GM12878 (cell line): Measurements from ENCODE around the gene FXYD6. TPM values are rescaled to one million over a fixed set of nuclear protein-coding genes. Genes with fewer than 3 reads are reported as not detected.

Experiments
- ATAC-seq: fragments of 200-7000 bp; cut with Tn5 transposase; 3 replicates; pipeline ENCODE4 v1.9.1; 2020; ENCODE audit warnings: mild to moderate bottlenecking, moderate library complexity
- BruUV-seq: library from RNA; stranded (reverse); fragments of 400-500 nt; replicated peaks from 2 replicates; lab custom pipeline; 2021; lab: Mats Ljungman, UMichigan
- CTCF ChIA-PET: fragments of 300-600 bp; sonication (Branson Sonifier 250); formaldehyde crosslinking; extraction: SDS; loops from one replicate; lab custom pipeline; 2021; ENCODE audit warnings: inconsistent platforms; lab: Yijun Ruan, JAX
- POLR2A ChIA-PET: fragments of 350-600 bp; formaldehyde crosslinking; extraction: SDS; loops from one replicate; lab custom pipeline; 2021; ENCODE audit warnings: inconsistent platforms; lab: Charles Lee
- RAD21 ChIA-PET: fragments of 300-600 bp; sonication (Branson Sonifier 250); formaldehyde crosslinking; loops from one replicate; lab custom pipeline; 2023; ENCODE audit warnings: antibody characterized with exemption; ENCODE audit not compliant: unreplicated experiment; lab: Charles Lee
- SMC1A ChIA-PET: fragments of 300-600 bp; sonication (Branson Sonifier 250); formaldehyde crosslinking; loops from one replicate; lab custom pipeline; 2023; ENCODE audit not compliant: unreplicated experiment, uncharacterized antibody; lab: Charles Lee
- DNase-seq: peaks from one replicate; pipeline ENCODE4 v3.0.0-alpha.2; 2011; ENCODE audit warnings: low read depth, low spot score
- FAIRE-seq: peaks from 3 replicates; lab custom pipeline; 2011; peaks lifted over from hg19 to GRCh38; lab: Jason Lieb, UNC
- H2AFZ ChIP-seq: 2 replicates; pipeline ENCODE4 v1.6.0; 2011; ENCODE audit warnings: low read depth, low read length, control low read depth; ENCODE audit not compliant: control insufficient read depth
- H3K27ac ChIP-seq: 2 replicates; pipeline ENCODE4 v1.5.1; 2011; ENCODE audit warnings: control low read depth; ENCODE audit not compliant: control insufficient read depth, insufficient read depth
- H3K27me3 ChIP-seq, 2 experiments: replicated peaks in 1 of 2; 2 replicates each; pipeline versions ENCODE4 v1.6.0 to v1.6.1; 2011; ENCODE audit warnings: low read length in 1 of 2; ENCODE audit not compliant: control insufficient read depth in 2 of 2, insufficient read depth in 2 of 2
- H3K36me3 ChIP-seq, 2 experiments: 2 replicates each; pipeline ENCODE4 v1.5.1; 2011; ENCODE audit warnings: low read length in 1 of 2; ENCODE audit not compliant: control insufficient read depth in 2 of 2, insufficient read depth in 2 of 2
- H3K4me1 ChIP-seq: 2 replicates; pipeline ENCODE4 v1.6.1; 2011; ENCODE audit warnings: mild to moderate bottlenecking, low read length, moderate library complexity, mixed read lengths; ENCODE audit not compliant: control insufficient read depth, insufficient read depth
- H3K4me2 ChIP-seq: 2 replicates; pipeline ENCODE4 v1.6.0; 2011; ENCODE audit warnings: control low read depth; ENCODE audit not compliant: control insufficient read depth, insufficient read depth
- H3K4me3 ChIP-seq: fragments of 200-600 bp; sonication (generic); 2 replicates; pipeline ENCODE4 v1.5.1; 2016
- H3K79me2 ChIP-seq: 2 replicates; pipeline ENCODE4 v1.6.0; 2011; ENCODE audit warnings: low read length; ENCODE audit not compliant: control insufficient read depth, insufficient read depth
- H3K9ac ChIP-seq: 2 replicates; pipeline ENCODE4 v1.8.0; 2011; ENCODE audit warnings: low read length, control low read depth, mixed read lengths; ENCODE audit not compliant: control insufficient read depth, insufficient read depth
- H3K9me3 ChIP-seq: replicated peaks from 3 replicates; pipeline ENCODE4 v1.5.1; 2011; ENCODE audit warnings: mild to moderate bottlenecking, low read length; ENCODE audit not compliant: control insufficient read depth, insufficient read depth
- H4K20me1 ChIP-seq: 2 replicates; pipeline ENCODE4 v1.6.0; 2011; ENCODE audit not compliant: control insufficient read depth, insufficient read depth
- CBX5 ChIP-seq: sonication (generic); IDR thresholded peaks from 2 replicates; pipeline ENCODE4 v1.6.1; 2016; ENCODE audit warnings: low read depth, moderate library complexity, mild to moderate bottlenecking, inconsistent platforms
- CHD1 ChIP-seq: IDR thresholded peaks from 2 replicates; pipeline ENCODE4 v1.6.1; 2012; ENCODE audit warnings: low read depth, low read length, improper control_type of control experiment
- CREB1 ChIP-seq: IDR thresholded peaks from 2 replicates; pipeline ENCODE4 v1.6.1; 2012; ENCODE audit warnings: low read depth, mild to moderate bottlenecking, inconsistent platforms
- CREM ChIP-seq: IDR thresholded peaks from 2 replicates; pipeline ENCODE4 v1.6.1; 2014; ENCODE audit warnings: antibody characterized with exemption, low read depth
- KDM1A ChIP-seq: fragments of 200-600 bp; sonication (generic); IDR thresholded peaks from 2 replicates; pipeline ENCODE4 v1.6.1; 2016; ENCODE audit warnings: borderline replicate concordance
- MTA3 ChIP-seq: IDR thresholded peaks from 2 replicates; pipeline ENCODE4 v1.6.1; 2012; ENCODE audit warnings: low read length, inconsistent platforms, borderline replicate concordance
- MYC ChIP-seq: IDR thresholded peaks from 2 replicates; pipeline ENCODE4 v1.6.1; 2011; ENCODE audit warnings: mild to moderate bottlenecking, low read length, moderate library complexity, inconsistent platforms; ENCODE audit not compliant: insufficient read depth, insufficient replicate concordance, insufficient read length, severe bottlenecking
- NFIC ChIP-seq: IDR thresholded peaks from 2 replicates; pipeline ENCODE4 v1.6.1; 2012; ENCODE audit warnings: low read depth, mild to moderate bottlenecking, inconsistent platforms, low read length, moderate library complexity
- NFYA ChIP-seq: IDR thresholded peaks from 2 replicates; pipeline ENCODE4 v1.6.1; 2011; ENCODE audit warnings: low read depth, mild to moderate bottlenecking, low read length, improper control_type of control experiment, borderline replicate concordance
- RB1 ChIP-seq: fragments of 450-650 bp; formaldehyde crosslinking; IDR thresholded peaks from 2 replicates; pipeline ENCODE4 v1.6.1; 2017; ENCODE audit warnings: mild to moderate bottlenecking, borderline replicate concordance
- RUNX3 ChIP-seq: IDR thresholded peaks from 2 replicates; pipeline ENCODE4 v1.6.1; 2012; ENCODE audit warnings: low read length, inconsistent platforms
- SMARCA5 ChIP-seq: fragments of 450-650 bp; IDR thresholded peaks from 2 replicates; pipeline ENCODE4 v1.6.1; 2017; ENCODE audit warnings: mild to moderate bottlenecking
- SP1 ChIP-seq: IDR thresholded peaks from one replicate; pipeline ENCODE4 v1.6.1; 2011; ENCODE audit warnings: low read depth, low read length
- SPI1 ChIP-seq: IDR thresholded peaks from 2 replicates; pipeline ENCODE4 v1.6.1; 2011; ENCODE audit warnings: low read depth, mild to moderate bottlenecking, low read length, moderate library complexity, borderline replicate concordance; ENCODE audit not compliant: insufficient read depth
- SRF ChIP-seq, 2 experiments: IDR thresholded peaks; 2 replicates each; pipeline ENCODE4 v1.6.1; 2011; ENCODE audit warnings: low read depth in 2 of 2, low read length in 2 of 2, mild to moderate bottlenecking in 1 of 2, moderate library complexity in 1 of 2
- STAT1 ChIP-seq: fragments of 450-650 bp; conservative IDR thresholded peaks from 2 replicates; pipeline ENCODE4 v1.6.1; 2014; ENCODE audit warnings: antibody characterized with exemption, mild to moderate bottlenecking
- TBL1XR1 ChIP-seq: IDR thresholded peaks from 2 replicates; pipeline ENCODE4 v1.6.1; 2012; ENCODE audit warnings: low read depth, low read length, improper control_type of control experiment
- TCF7 ChIP-seq: IDR thresholded peaks from 2 replicates; pipeline ENCODE4 v1.6.1; 2014; ENCODE audit warnings: antibody characterized with exemption, borderline replicate concordance
- YY1 ChIP-seq: IDR thresholded peaks from 2 replicates; pipeline ENCODE4 v1.6.1; 2011; ENCODE audit warnings: low read depth, mild to moderate bottlenecking, low read length
- WGBS: methylation state at CpG from one replicate; pipeline ENCODE4 v1.1.6; 2016; ENCODE audit warnings: low lambda C conversion rate; ENCODE audit not compliant: insufficient replicate concordance, insufficient coverage; ENCODE audit errors: missing lambda C conversion rate; 5-methylcytosine and 5-hydroxymethylcytosine counted together
- in situ Hi-C: fragments of 300-500 bp; cut with MboI; formaldehyde crosslinking; loops from 9 replicates; pipeline ENCODE4 v1.14.3; 2018; ENCODE audit warnings: mixed read lengths
- intact Hi-C: fragments of 100-400 bp; cut with micrococcal nuclease; formaldehyde crosslinking; loops from one replicate; pipeline ENCODE4 v1.14.2; 2022; ENCODE audit not compliant: unreplicated experiment
- polyA plus RNA-seq, 11 experiments: library from polyadenylated mRNA; depleted of rRNA in 4 of 11; unstranded in 6 of 11; stranded (reverse) in 5 of 11; fragments of >200 nt; fragmentation: Nextera tagmentation in 4 of 11; fragmentation: Illumina TruSeq in 1 of 11; extraction: Ambion mirVana in 4 of 11; extraction: Trizol in 1 of 11; gene quantifications; 1 replicate in 1 of 11; 2 replicates in 10 of 11; pipeline versions ENCODE4 v1.2.1 to v1.2.3, GENCODE V29; 2011 to 2016; ENCODE audit warnings: inconsistent platforms in 2 of 11, missing spikeins in 2 of 11, low read depth in 1 of 11
- total RNA-seq, 4 experiments: library from RNA; depleted of rRNA in 3 of 4; stranded (reverse); fragments of >200 nt in 3 of 4; fragmentation: Illumina TruSeq in 1 of 4; extraction: Trizol in 1 of 4; gene quantifications; 2 replicates each; pipeline versions ENCODE4 v1.2.1 to v1.2.3, GENCODE V29; 2013 to 2021
- TF ChIP-seq, protein P1 (sequence below): IDR thresholded peaks from 2 replicates; pipeline ENCODE4 v1.6.1; 2011; ENCODE audit warnings: mild to moderate bottlenecking, low read depth, low read length, moderate library complexity; ENCODE audit not compliant: insufficient replicate concordance
- TF ChIP-seq, protein P2 (sequence below), 3 experiments: IDR thresholded peaks in 2 of 3; conservative IDR thresholded peaks in 1 of 3; 2 replicates each; pipeline ENCODE4 v1.5.1; 2011; ENCODE audit warnings: low read depth in 3 of 3, low read length in 3 of 3, mild to moderate bottlenecking in 3 of 3, control low read depth in 2 of 3, moderate library complexity in 2 of 3, inconsistent platforms in 1 of 3, mixed read lengths in 1 of 3; ENCODE audit not compliant: control insufficient read depth in 2 of 3, insufficient read depth in 1 of 3; ENCODE audit errors: extremely low read depth in 1 of 3

Gene FXYD6
- total and polyA plus RNA-seq, 10 of the 15 experiments (the other 5 are each of a cell fraction or from before 2014, with no cell fraction given), result 0.09 to 2.0 (median 0.23) TPM; not detected in 2

DNA sequence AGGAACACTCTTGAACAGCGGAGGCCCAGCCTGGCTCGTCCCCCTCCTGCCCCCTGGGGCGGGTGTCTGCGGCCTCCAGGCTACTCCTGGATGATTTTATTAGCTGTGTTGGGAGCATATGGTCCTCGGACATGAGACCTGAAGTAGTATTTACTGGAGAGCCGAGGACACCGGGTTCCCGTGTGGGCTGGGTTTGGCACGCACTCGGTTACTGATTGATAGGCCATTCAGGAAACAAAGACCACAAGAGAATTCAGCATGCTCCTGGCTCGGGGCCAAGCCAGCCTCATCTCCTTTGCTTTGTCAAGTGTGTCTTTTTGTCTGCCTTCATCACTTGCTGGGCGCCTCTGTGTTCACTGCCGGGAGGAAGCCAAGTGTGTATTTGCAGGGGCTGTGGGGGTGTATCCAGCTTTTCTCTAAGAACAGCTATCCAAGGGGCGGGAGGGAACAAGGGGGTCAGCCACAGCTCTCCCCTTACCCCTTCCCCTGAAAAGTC, 61.6 kb downstream of the FXYD6 start:
- Histone ChIP-seq H3K79me2 (peaks cover 2% of the 10 kb centered on the region; the same call in 1 of the 2 replicates), H3K27me3 (no peaks in the 10 kb centered on the region), H4K20me1 (no peaks in the 10 kb centered on the region), H3K4me3 (peak overlapping the region; percentile 34; the same call in 1 of the 2 replicates), H3K9ac (peak overlapping the region; percentile 66), H3K4me2 (peak overlapping the region; percentile 90), H3K9me3 (no peaks in the 10 kb centered on the region), H2AFZ (peak overlapping the region; percentile 31), H3K36me3 (no peaks in the 10 kb centered on the region), H3K4me1 (peaks cover 55% of the 10 kb centered on the region), H3K27ac (peak overlapping the region; percentile 87)
- 0% methylated on average over 14 of the region's 14 CpGs for WGBS
- intact Hi-C loops, result loop anchor here (1.0 to 10.0 kb wide), 5 partner anchors 208 to 1890 kb away; partner anchors contain the start of genes KMT2A, PCSK7 and RNF214
- ChIA-PET CTCF (interaction anchor here (0.8 to 16.0 kb wide), 19 partner anchors 7 to 389 kb away, joined by 3 to 503 read pairs (median 6); partner anchors contain the start of gene FXYD2), SMC1A (interaction anchor here (0.5 to 11.7 kb wide), 26 partner anchors 10 to 389 kb away, joined by 3 to 318 read pairs (median 4); no protein-coding TSS in a partner anchor), POLR2A (interaction anchor here (0.5 to 2.1 kb wide), 15 partner anchors 10 to 635 kb away, joined by 3 to 14 read pairs (median 5); partner anchors contain the start of gene FXYD2), RAD21 (interaction anchor here (0.8 to 22.6 kb wide), 27 partner anchors 8 to 634 kb away, joined by 3 to 393 read pairs (median 6); partner anchors contain the start of genes FXYD2, IL10RA and TMPRSS13)
- DNase-seq (peak; percentile 96), ATAC-seq (peak; percentile 57), FAIRE-seq (peak; percentile 80)
- BruUV-seq, result no TSS peak
- in situ Hi-C loops, result no loop called here
- no peak for TF ChIP-seq MTA3
- TF ChIP-seq YY1, result peak; percentile 40; the same call in 1 of the 2 replicates
- peak; percentile 87 for TF ChIP-seq TBL1XR1
- peak; percentile 62 for TF ChIP-seq SP1
- no peak for TF ChIP-seq SMARCA5
- TF ChIP-seq, protein P1, sequence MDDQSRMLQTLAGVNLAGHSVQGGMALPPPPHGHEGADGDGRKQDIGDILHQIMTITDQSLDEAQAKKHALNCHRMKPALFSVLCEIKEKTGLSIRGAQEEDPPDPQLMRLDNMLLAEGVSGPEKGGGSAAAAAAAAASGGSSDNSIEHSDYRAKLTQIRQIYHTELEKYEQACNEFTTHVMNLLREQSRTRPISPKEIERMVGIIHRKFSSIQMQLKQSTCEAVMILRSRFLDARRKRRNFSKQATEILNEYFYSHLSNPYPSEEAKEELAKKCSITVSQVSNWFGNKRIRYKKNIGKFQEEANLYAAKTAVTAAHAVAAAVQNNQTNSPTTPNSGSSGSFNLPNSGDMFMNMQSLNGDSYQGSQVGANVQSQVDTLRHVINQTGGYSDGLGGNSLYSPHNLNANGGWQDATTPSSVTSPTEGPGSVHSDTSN, result peak; percentile 85
- peak; percentile 84 for TF ChIP-seq NFIC
- TF ChIP-seq SPI1, result no peak
- TF ChIP-seq KDM1A, result no peak
- TF ChIP-seq NFYA, result no peak
- no peak; the same call in 1 of the 2 replicates for TF ChIP-seq RB1
- TF ChIP-seq SRF (IDR thresholded peaks at IDR 0.05; ENCODE audit: low read depth in 2 of 2, low read length in 2 of 2), result no peak
- TF ChIP-seq TCF7, result 0 out of 2 replicates have a peak, but pooled peaks have one; percentile 44
- no peak for TF ChIP-seq MYC
- TF ChIP-seq CREM, result peak; percentile 67
- no peak for TF ChIP-seq CHD1
- no peak for TF ChIP-seq CBX5
- TF ChIP-seq RUNX3, result peak; percentile 95
- TF ChIP-seq, protein P2, sequence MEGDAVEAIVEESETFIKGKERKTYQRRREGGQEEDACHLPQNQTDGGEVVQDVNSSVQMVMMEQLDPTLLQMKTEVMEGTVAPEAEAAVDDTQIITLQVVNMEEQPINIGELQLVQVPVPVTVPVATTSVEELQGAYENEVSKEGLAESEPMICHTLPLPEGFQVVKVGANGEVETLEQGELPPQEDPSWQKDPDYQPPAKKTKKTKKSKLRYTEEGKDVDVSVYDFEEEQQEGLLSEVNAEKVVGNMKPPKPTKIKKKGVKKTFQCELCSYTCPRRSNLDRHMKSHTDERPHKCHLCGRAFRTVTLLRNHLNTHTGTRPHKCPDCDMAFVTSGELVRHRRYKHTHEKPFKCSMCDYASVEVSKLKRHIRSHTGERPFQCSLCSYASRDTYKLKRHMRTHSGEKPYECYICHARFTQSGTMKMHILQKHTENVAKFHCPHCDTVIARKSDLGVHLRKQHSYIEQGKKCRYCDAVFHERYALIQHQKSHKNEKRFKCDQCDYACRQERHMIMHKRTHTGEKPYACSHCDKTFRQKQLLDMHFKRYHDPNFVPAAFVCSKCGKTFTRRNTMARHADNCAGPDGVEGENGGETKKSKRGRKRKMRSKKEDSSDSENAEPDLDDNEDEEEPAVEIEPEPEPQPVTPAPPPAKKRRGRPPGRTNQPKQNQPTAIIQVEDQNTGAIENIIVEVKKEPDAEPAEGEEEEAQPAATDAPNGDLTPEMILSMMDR (IDR thresholded peaks at IDR 0.05 in 2 of 3, conservative IDR thresholded peaks at IDR 0.05 in 1 of 3; ENCODE audit: control insufficient read depth in 2 of 3, extremely low read depth in 1 of 3, insufficient read depth in 1 of 3, low read depth in 3 of 3, low read length in 3 of 3), result no peak
- TF ChIP-seq STAT1, result no peak
- no peak for TF ChIP-seq CREB1
